NCI-H1436 treated with DMSO at 0.1 percent for 48 hours (cell line): ENCODE data around the gene PDZK1.
"Not testable (repeated sequence)": the region's sequence is repeated elsewhere in the genome, so short reads cannot be mapped to it uniquely, and the experiment has no call there.

ENCODE experiments used
- DNase-seq: peaks from one replicate; lab custom pipeline; 2025; lab: John Stamatoyannopoulos, UW

The PDZK1 gene

DNA sequence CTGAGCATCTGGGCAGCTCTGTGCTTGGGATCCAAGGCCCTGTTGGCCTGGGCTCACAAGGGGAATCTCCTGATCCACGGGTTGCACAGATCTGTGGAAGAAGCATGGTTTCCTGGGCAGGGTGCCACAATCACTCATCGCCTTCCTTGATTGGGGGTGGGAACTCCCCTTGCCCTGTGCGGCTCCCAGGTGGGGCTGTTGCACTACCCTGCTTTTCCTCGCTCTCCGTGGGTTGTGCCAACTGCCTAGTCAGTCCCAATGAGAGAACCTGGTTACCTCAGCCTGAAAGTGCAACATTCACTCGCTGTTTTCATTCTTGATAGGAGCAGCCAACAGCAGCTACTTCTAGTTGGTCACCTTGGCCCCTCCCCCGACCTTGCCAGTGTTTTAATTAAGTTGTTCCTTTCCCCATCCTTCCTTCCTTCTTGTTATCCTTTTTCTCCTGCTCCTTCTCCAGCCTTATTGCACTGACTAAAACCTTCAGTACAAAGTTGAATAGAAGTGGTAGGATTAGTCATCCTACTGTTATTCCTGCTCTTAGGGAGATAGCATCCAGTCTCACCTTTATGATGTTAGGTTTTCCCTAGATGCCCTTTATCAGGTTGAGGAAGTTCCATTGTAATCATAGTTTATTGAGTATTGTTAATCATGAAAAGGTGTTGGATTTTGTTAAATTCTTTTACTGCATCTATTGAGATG, 50.8 kb downstream of the PDZK1 start:
- DNase-seq: not testable (repeated sequence)

DNA sequence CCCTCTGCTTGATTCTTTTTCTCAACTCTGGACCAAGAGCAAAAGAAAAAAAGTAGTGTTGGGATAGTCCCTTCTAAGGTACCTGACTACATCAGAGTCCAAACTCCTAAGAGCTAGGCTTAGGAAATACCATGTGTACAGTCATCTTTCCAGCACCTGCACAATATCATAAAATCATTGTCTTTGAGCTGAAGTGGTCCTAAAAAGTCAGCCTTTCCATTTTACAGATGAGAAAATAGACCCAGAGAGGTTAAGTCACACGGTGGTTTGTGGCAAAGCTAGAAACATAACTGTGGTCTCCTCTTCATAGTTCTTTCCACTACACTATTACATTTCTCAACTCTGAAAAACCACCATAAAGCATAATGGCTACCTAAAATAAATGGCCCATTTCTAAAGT, 63.2 kb downstream of the PDZK1 start:
- DNase-seq: not testable (repeated sequence)

DNA sequence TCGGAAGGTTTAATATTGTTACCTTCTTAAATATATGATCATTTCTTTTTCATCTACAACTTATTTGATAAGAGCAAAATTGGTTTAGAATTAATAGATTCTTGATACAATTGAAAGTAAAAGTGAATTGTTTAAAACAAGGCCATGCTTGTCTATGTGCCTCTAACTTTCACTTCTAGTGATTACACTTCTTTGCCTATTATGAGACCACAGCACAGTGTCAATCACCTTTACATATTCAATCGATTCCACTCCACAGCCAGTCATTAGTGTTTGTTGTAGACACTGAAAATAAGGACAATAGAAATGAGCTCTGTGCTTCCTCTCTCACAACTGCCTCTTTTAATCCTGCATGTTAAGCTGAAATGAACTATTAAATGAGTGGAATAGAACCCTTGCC, 65.3 kb downstream of the PDZK1 start:
- not testable (repeated sequence) for DNase-seq

DNA sequence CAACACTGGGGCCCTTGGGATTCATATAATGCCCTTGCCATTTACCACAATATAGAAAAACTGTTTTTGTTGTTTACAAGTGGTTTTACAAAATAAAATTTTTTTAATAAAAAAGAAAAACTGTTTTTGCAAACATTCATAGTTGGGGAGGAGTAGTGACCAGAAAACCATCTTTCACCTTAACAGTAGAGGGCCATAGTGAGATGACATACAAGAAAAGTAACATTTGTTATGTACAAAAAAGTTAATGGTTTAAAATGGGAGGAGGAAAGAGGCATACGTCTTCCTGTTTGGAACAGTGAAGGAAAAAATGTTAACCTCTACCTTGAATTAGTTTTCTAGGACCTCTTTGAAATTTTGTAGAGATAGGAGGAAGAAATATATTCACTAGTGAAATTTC, 70.9 kb downstream of the PDZK1 start:
- DNase-seq: not testable (repeated sequence)

DNA sequence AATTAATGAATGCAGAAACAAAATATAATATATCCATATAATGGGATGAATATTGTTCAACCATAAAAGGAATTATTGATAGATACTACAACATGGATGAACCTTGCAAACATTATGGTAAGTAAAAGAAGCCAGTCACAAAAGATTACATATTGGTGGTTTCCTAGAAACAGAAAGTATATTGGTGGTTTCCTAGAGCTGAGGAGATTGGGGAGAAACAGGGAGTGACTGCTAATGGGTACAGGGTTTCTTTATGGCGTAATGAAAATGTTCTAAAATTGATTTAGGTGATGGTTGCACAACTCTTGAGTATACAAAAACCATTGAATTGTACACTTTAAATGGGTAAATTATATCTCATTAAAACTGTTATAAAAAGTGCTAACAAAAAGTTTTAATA, 85.0 kb downstream of the PDZK1 start:
- DNase-seq: not testable (repeated sequence)
